HepG2 (cell line): ENCODE data around the gene IRF2. TPM values are rescaled to one million over a fixed set of nuclear protein-coding genes. Genes with fewer than 3 reads are reported as not detected.

Experiments
- ATAC-seq: fragments of 200-7000 bp; cut with Tn5 transposase; 3 replicates; pipeline ENCODE4 v1.9.1; 2020; ENCODE audit warnings: mild to moderate bottlenecking, moderate library complexity
- BruUV-seq: library from RNA; stranded (reverse); fragments of 400-500 nt; replicated peaks from 2 replicates; lab custom pipeline; 2021; lab: Mats Ljungman, UMichigan
- CTCF ChIA-PET: fragments of 300-600 bp; formaldehyde crosslinking; extraction: SDS; loops from one replicate; lab custom pipeline; 2021; ENCODE audit warnings: low total read pairs, inconsistent platforms, low intra/inter-chr PET ratio; lab: Yijun Ruan, JAX
- POLR2A ChIA-PET: fragments of 350-600 bp; sonication (Branson Sonifier 250); formaldehyde crosslinking; loops from one replicate; lab custom pipeline; 2020; ENCODE audit warnings: antibody characterized with exemption, inconsistent platforms; lab: Yijun Ruan, JAX
- DNase-seq: peaks from one replicate; pipeline ENCODE4 v3.0.0-alpha.2; 2015; ENCODE audit warnings: low spot score
- FAIRE-seq: peaks from 3 replicates; lab custom pipeline; 2011; peaks lifted over from hg19 to GRCh38; lab: Jason Lieb, UNC
- H2AFZ ChIP-seq: one replicate; pipeline ENCODE4 v1.6.1; 2011; ENCODE audit warnings: low read length, inconsistent platforms
- H3K27ac ChIP-seq: fragments of 300-600 bp; 3 replicates; pipeline ENCODE4 v1.8.0; 2011; ENCODE audit warnings: mixed run types, mild to moderate bottlenecking, mixed read lengths, low read length, inconsistent platforms; ENCODE audit not compliant: insufficient read depth; ENCODE audit errors: extremely low read length
- H3K27me3 ChIP-seq, 2 experiments: fragments of 200-600 bp in 1 of 2; 2 replicates in 1 of 2; 3 replicates in 1 of 2; pipeline versions ENCODE4 v1.6.0 to v1.8.0; 2011; ENCODE audit warnings: low read length in 2 of 2, mild to moderate bottlenecking in 2 of 2, moderate library complexity in 2 of 2, inconsistent platforms in 1 of 2; ENCODE audit not compliant: insufficient read depth in 2 of 2, control insufficient read depth in 1 of 2
- H3K36me3 ChIP-seq, 2 experiments: fragments of 200-600 bp in 1 of 2; replicated peaks in 1 of 2; 2 replicates in 1 of 2; 3 replicates in 1 of 2; pipeline versions ENCODE4 v1.5.1 to v1.8.0; 2011; ENCODE audit warnings: low read length in 2 of 2, inconsistent platforms in 1 of 2; ENCODE audit not compliant: insufficient read depth in 2 of 2, control insufficient read depth in 1 of 2
- H3K4me1 ChIP-seq: 2 replicates; pipeline ENCODE4 v1.5.1; 2012; ENCODE audit warnings: low read length, inconsistent platforms; ENCODE audit not compliant: insufficient read depth
- H3K4me2 ChIP-seq: 2 replicates; pipeline ENCODE4 v1.6.0; 2011; ENCODE audit warnings: low read depth, low read length, inconsistent platforms
- H3K4me3 ChIP-seq, 3 experiments: fragments of 200-600 bp in 1 of 3; sonication (generic), shearing (Covaris generic) in 1 of 3; replicated peaks in 1 of 3; 2 replicates each; pipeline ENCODE4 v1.5.1; 2011 to 2016; ENCODE audit warnings: low read length in 3 of 3, inconsistent platforms in 2 of 3, low read depth in 2 of 3, mild to moderate bottlenecking in 2 of 3, control low read depth in 1 of 3, mixed read lengths in 1 of 3; ENCODE audit not compliant: insufficient read depth in 1 of 3
- H3K79me2 ChIP-seq: one replicate; pipeline ENCODE4 v1.6.1; 2011; ENCODE audit warnings: low read length, inconsistent platforms; ENCODE audit not compliant: insufficient read depth
- H3K9ac ChIP-seq: 2 replicates; pipeline ENCODE4 v1.6.0; 2011; ENCODE audit warnings: mild to moderate bottlenecking, low read depth, low read length, inconsistent platforms; ENCODE audit not compliant: insufficient read depth
- H3K9me3 ChIP-seq: 2 replicates; pipeline ENCODE4 v1.5.1; 2012; ENCODE audit warnings: mild to moderate bottlenecking, low read length
- H4K20me1 ChIP-seq: 2 replicates; pipeline ENCODE4 v1.6.0; 2011; ENCODE audit warnings: inconsistent platforms, mild to moderate bottlenecking, low read length, moderate library complexity; ENCODE audit not compliant: insufficient read depth
- ARNT2 ChIP-seq: sonication (generic); formaldehyde crosslinking; IDR thresholded peaks from 2 replicates; pipeline ENCODE4 v1.8.0; 2022; ENCODE audit warnings: mild to moderate bottlenecking, low read depth, missing genetic modification reagents, moderate library complexity
- CBX5 ChIP-seq: sonication (generic); formaldehyde crosslinking; IDR thresholded peaks from 2 replicates; pipeline ENCODE4 v1.4.0; 2020; ENCODE audit warnings: missing genetic modification reagents, borderline replicate concordance
- CEBPB ChIP-seq: IDR thresholded peaks from 2 replicates; pipeline ENCODE4 v1.6.1; 2011; ENCODE audit warnings: low read depth, low read length, improper control_type of control experiment, borderline replicate concordance
- CSRNP2 ChIP-seq: sonication (generic); formaldehyde crosslinking; conservative IDR thresholded peaks from 2 replicates; pipeline ENCODE4 v1.8.0; 2022; ENCODE audit warnings: low read depth, missing genetic modification reagents
- FOXO4 ChIP-seq: sonication (generic); formaldehyde crosslinking; conservative IDR thresholded peaks from 2 replicates; pipeline ENCODE4 v1.8.1; 2023; ENCODE audit warnings: missing genetic modification reagents
- FUBP1 ChIP-seq: sonication (generic); formaldehyde crosslinking; IDR thresholded peaks from 2 replicates; pipeline ENCODE4 v1.5.1; 2020; ENCODE audit warnings: missing genetic modification reagents, mild to moderate bottlenecking, borderline replicate concordance
- PCBP1 ChIP-seq: fragments of 200-400 bp; formaldehyde crosslinking; IDR thresholded peaks from 2 replicates; pipeline ENCODE4 v1.6.1; 2017; ENCODE audit warnings: mild to moderate bottlenecking, low read depth, low read length, borderline replicate concordance
- RAD51 ChIP-seq: fragments of 450-650 bp; IDR thresholded peaks from 2 replicates; pipeline ENCODE4 v1.6.1; 2016; ENCODE audit warnings: borderline replicate concordance
- SALL2 ChIP-seq: sonication (generic); formaldehyde crosslinking; IDR thresholded peaks from 2 replicates; pipeline ENCODE4 v1.8.1; 2023; ENCODE audit warnings: mild to moderate bottlenecking, missing genetic modification reagents, inconsistent platforms
- ZBTB34 ChIP-seq: sonication (generic); formaldehyde crosslinking; IDR thresholded peaks from 2 replicates; pipeline ENCODE4 v1.8.0; 2022; ENCODE audit warnings: mild to moderate bottlenecking, missing genetic modification reagents
- ZC3H13 ChIP-seq: sonication (generic); formaldehyde crosslinking; IDR thresholded peaks from 2 replicates; pipeline ENCODE4 v1.8.1; 2023; ENCODE audit warnings: mild to moderate bottlenecking, missing genetic modification reagents, moderate library complexity
- ZNF253 ChIP-seq: sonication (generic); formaldehyde crosslinking; IDR thresholded peaks from 2 replicates; pipeline ENCODE4 v1.8.0; 2022; ENCODE audit warnings: mild to moderate bottlenecking, missing genetic modification reagents, borderline replicate concordance
- ZSCAN30 ChIP-seq: sonication (generic); formaldehyde crosslinking; IDR thresholded peaks from 2 replicates; pipeline ENCODE4 v1.5.0; 2020; ENCODE audit warnings: mild to moderate bottlenecking, missing genetic modification reagents
- WGBS: methylation state at CpG from one replicate; pipeline ENCODE4 v1.1.6; 2017; ENCODE audit warnings: low lambda C conversion rate; 5-methylcytosine and 5-hydroxymethylcytosine counted together
- in situ Hi-C: cut with HindIII; loops from 2 replicates; pipeline ENCODE4 v1.10.0; 2017; ENCODE audit warnings: low pct_unique_long_range_greater_than_20kb; ENCODE audit not compliant: extremely low pct_ligation_motif_present
- intact Hi-C: fragments of 100-400 bp; cut with micrococcal nuclease; formaldehyde crosslinking; loops from one replicate; pipeline ENCODE4 v1.10.0; 2022; ENCODE audit not compliant: unreplicated experiment
- polyA plus RNA-seq, 8 experiments: library from polyadenylated mRNA; depleted of rRNA in 3 of 8; stranded (reverse) in 7 of 8; unstranded in 1 of 8; fragments of >200 nt; fragmentation: Illumina TruSeq in 4 of 8; extraction: Trizol in 4 of 8; gene quantifications; 2 replicates each; pipeline versions ENCODE4 v1.2.1 to v1.2.3, GENCODE V29; 2011 to 2016; ENCODE audit warnings: low read depth in 4 of 8, missing spikeins in 1 of 8, mixed read lengths in 1 of 8; ENCODE audit not compliant: insufficient read depth in 1 of 8
- total RNA-seq, 5 experiments: library from RNA; depleted of rRNA; stranded (reverse); fragments of >200 nt; fragmentation: Illumina TruSeq; extraction: Trizol; gene quantifications; 2 replicates each; pipeline ENCODE4 v1.2.3, GENCODE V29; 2016; ENCODE audit warnings: low read depth in 1 of 5

The IRF2 gene
- total and polyA plus RNA-seq, 2 of the 13 experiments (the other 11 are each of a cell fraction or from before 2014, with no cell fraction given), result 15.5 to 28.8 TPM

- in situ Hi-C loops, result no loop called here
- Histone ChIP-seq H2AFZ (no peak overlapping the region), H3K4me2 (no peak overlapping the region), H3K9ac (no peak overlapping the region), H3K4me3 (no peak overlapping the region), H3K9me3 (no peaks in the 10 kb centered on the region), H3K27ac (no peak overlapping the region), H3K4me1 (peaks cover 81% of the 10 kb centered on the region), H3K27me3 (no peaks in the 10 kb centered on the region), H3K36me3 (no peaks in the 10 kb centered on the region), H3K79me2 (no peaks in the 10 kb centered on the region), H4K20me1 (no peaks in the 10 kb centered on the region)
- FAIRE-seq (no peak), ATAC-seq (no peak), DNase-seq (no peak)
- ChIA-PET CTCF (no interaction called here), POLR2A (interaction anchor here (1.1 to 1.3 kb wide), 2 partner anchors 12 to 184 kb away, joined by 3 to 5 read pairs; no protein-coding TSS in a partner anchor)
- intact Hi-C loops, result no loop called here
- TF ChIP-seq ZBTB34 (no peak), SALL2 (CRISPR knock-in tag) (no peak), RAD51 (no peak), ARNT2 (CRISPR knock-in tag) (no peak), FOXO4 (CRISPR knock-in tag) (no peak), ZC3H13 (CRISPR knock-in tag) (no peak), FUBP1 (CRISPR knock-in tag) (no peak), ZSCAN30 (no peak), CSRNP2 (CRISPR knock-in tag) (no peak), ZNF253 (no peak), CEBPB (no peak), PCBP1 (no peak), CBX5 (no peak)
- no TSS peak for BruUV-seq
- WGBS, result 97% methylated on average over 5 of the region's 5 CpGs
Observed at GRCh38 chr4:184352891-184353290, 121.5 kb downstream of the IRF2 start.
